ENCODE data around the gene CMIP.

- TF ChIP-seq EZH2 (IDR thresholded peaks at IDR 0.05), result no peak
- TF ChIP-seq, protein P1, sequence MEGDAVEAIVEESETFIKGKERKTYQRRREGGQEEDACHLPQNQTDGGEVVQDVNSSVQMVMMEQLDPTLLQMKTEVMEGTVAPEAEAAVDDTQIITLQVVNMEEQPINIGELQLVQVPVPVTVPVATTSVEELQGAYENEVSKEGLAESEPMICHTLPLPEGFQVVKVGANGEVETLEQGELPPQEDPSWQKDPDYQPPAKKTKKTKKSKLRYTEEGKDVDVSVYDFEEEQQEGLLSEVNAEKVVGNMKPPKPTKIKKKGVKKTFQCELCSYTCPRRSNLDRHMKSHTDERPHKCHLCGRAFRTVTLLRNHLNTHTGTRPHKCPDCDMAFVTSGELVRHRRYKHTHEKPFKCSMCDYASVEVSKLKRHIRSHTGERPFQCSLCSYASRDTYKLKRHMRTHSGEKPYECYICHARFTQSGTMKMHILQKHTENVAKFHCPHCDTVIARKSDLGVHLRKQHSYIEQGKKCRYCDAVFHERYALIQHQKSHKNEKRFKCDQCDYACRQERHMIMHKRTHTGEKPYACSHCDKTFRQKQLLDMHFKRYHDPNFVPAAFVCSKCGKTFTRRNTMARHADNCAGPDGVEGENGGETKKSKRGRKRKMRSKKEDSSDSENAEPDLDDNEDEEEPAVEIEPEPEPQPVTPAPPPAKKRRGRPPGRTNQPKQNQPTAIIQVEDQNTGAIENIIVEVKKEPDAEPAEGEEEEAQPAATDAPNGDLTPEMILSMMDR (IDR thresholded peaks at IDR 0.05), result no peak
- TF ChIP-seq EZH2phosphoT487 (IDR thresholded peaks at IDR 0.05), result no peak
Observed at GRCh38 chr16:81458149-81458669, 13.6 kb downstream of the CMIP start.

All from neural progenitor cell (in vitro differentiated cells).